Measurements from ENCODE around the gene RTN4IP1. TPM values are rescaled to one million over a fixed set of nuclear protein-coding genes. Genes with fewer than 3 reads are reported as not detected.

RTN4IP1 gene
- total and polyA plus RNA-seq, 9 of the 15 experiments (the other 6 are each of a cell fraction or from before 2014, with no cell fraction given), result 17.9 to 46.0 (median 22.2) TPM

GRCh38 chr6:106557837-106558236 is 71.5 kb downstream of the RTN4IP1 start:
- Histone ChIP-seq H3K4me2 (ENCODE audit: insufficient read depth, low read length) (no peak overlapping the region), H3K9me1 (ENCODE audit: control insufficient read depth, insufficient read depth, low read length) (no peaks in the 10 kb centered on the region), H4K20me1 (replicated peaks; ENCODE audit: control insufficient read depth, insufficient read depth, low read length) (no peaks in the 10 kb centered on the region), H3K4me1 (replicated peaks in 1 of 2; ENCODE audit: control insufficient read depth in 2 of 2, insufficient read depth in 2 of 2, low read length in 2 of 2) (no peaks in the 10 kb centered on the region), H3K79me2 (ENCODE audit: control insufficient read depth, insufficient read depth, low read length) (no peaks in the 10 kb centered on the region), H3K9ac (ENCODE audit: insufficient read depth in 1 of 2, low read depth in 2 of 2, low read length in 2 of 2) (no peak overlapping the region), H3K27me3 (ENCODE audit: control insufficient read depth in 2 of 2, insufficient read depth in 2 of 2, low read length in 2 of 2) (peaks cover 8 to 18% of the 10 kb centered on the region in 2 experiments; a peak in 3 of 5 replicates), H3K4me3 (no peak overlapping the region), H3K36me3 (ENCODE audit: control insufficient read depth, insufficient read depth, low read length) (no peaks in the 10 kb centered on the region), H3K9me3 (replicated peaks; ENCODE audit: control insufficient read depth, insufficient read depth, low read depth, low read length) (no peaks in the 10 kb centered on the region), H3K27ac (ENCODE audit: extremely low read depth, low read depth, low read length) (no peak overlapping the region), H2AFZ (ENCODE audit: low read depth, low read length) (no peak overlapping the region)
- ChIA-PET CTCF (ENCODE audit: low intra/inter-chr PET ratio) (interaction anchor here (0.5 to 2.8 kb wide), 3 partner anchors 111 to 1146 kb away, joined by 3 to 20 read pairs (median 3); no protein-coding TSS in a partner anchor), POLR2A (no interaction called here)
- ATAC-seq, result no peak
- in situ Hi-C loops (cut with MboI), result loop anchor here (25.0 kb wide), 1 partner anchor 429 kb away; no protein-coding TSS in a partner anchor
- no TSS peak for BruUV-seq (replicated peaks)
- 13% methylated on average over 1 of the region's 2 CpGs for WGBS (ENCODE audit: insufficient coverage, low coverage, missing lambda C conversion rate)
- no peak for FAIRE-seq
- intact Hi-C loops (cut with micrococcal nuclease), result no loop called here
- no peak for DNase-seq (ENCODE audit: extremely low read depth in 1 of 4, low spot score in 3 of 4)
- TF ChIP-seq AFF4 (CRISPR knock-in tag; IDR thresholded peaks at IDR 0.05) (no peak), CEBPG (CRISPR knock-in tag; IDR thresholded peaks at IDR 0.05) (no peak), CEBPG (tag; conservative IDR thresholded peaks at IDR 0.05 in 1 of 2, IDR thresholded peaks at IDR 0.05 in 1 of 2) (0 out of 4 replicates have a peak, but pooled peaks of 1 of the 2 experiments have one; percentile 46), SETDB1 (IDR thresholded peaks at IDR 0.05; ENCODE audit: low read length) (no peak), ZMIZ1 (IDR thresholded peaks at IDR 0.05; ENCODE audit: low read depth in 2 of 2, low read length in 2 of 2) (no peak), ZNF830 (CRISPR knock-in tag; IDR thresholded peaks at IDR 0.05) (no peak), ZNF239 (CRISPR knock-in tag; IDR thresholded peaks at IDR 0.05) (no peak)
- TF ChIP-seq, protein P1, sequence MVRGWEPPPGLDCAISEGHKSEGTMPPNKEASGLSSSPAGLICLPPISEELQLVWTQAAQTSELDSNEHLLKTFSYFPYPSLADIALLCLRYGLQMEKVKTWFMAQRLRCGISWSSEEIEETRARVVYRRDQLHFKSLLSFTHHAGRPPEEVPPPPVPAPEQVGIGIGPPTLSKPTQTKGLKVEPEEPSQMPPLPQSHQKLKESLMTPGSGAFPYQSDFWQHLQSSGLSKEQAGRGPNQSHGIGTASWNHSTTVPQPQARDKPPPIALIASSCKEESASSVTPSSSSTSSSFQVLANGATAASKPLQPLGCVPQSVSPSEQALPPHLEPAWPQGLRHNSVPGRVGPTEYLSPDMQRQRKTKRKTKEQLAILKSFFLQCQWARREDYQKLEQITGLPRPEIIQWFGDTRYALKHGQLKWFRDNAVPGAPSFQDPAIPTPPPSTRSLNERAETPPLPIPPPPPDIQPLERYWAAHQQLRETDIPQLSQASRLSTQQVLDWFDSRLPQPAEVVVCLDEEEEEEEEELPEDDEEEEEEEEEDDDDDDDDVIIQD (CRISPR knock-in tag; IDR thresholded peaks at IDR 0.05), result no peak
- TF ChIP-seq, protein P2, sequence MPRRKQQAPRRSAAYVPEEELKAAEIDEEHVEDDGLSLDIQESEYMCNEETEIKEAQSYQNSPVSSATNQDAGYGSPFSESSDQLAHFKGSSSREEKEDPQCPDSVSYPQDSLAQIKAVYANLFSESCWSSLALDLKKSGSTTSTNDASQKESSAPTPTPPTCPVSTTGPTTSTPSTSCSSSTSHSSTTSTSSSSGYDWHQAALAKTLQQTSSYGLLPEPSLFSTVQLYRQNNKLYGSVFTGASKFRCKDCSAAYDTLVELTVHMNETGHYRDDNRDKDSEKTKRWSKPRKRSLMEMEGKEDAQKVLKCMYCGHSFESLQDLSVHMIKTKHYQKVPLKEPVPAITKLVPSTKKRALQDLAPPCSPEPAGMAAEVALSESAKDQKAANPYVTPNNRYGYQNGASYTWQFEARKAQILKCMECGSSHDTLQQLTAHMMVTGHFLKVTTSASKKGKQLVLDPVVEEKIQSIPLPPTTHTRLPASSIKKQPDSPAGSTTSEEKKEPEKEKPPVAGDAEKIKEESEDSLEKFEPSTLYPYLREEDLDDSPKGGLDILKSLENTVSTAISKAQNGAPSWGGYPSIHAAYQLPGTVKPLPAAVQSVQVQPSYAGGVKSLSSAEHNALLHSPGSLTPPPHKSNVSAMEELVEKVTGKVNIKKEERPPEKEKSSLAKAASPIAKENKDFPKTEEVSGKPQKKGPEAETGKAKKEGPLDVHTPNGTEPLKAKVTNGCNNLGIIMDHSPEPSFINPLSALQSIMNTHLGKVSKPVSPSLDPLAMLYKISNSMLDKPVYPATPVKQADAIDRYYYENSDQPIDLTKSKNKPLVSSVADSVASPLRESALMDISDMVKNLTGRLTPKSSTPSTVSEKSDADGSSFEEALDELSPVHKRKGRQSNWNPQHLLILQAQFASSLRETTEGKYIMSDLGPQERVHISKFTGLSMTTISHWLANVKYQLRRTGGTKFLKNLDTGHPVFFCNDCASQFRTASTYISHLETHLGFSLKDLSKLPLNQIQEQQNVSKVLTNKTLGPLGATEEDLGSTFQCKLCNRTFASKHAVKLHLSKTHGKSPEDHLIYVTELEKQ (CRISPR knock-in tag; IDR thresholded peaks at IDR 0.05), result no peak

All from K562 (cell line).